Lung microvascular endothelial cell (primary cell): ENCODE measurements around the gene MAP3K14. TPM values are rescaled to one million over a fixed set of nuclear protein-coding genes. Genes with fewer than 3 reads are reported as not detected.
A peak's percentile ranks its signal among the peaks of the same experiment; 100 is the strongest.

Source experiments
- DNase-seq, 2 donors: peaks; one replicate each; pipeline versions ENCODE4 v3.0.0 to v3.0.0-alpha.2; 2010; ENCODE audit warnings: low read depth in 2 of 2
- total RNA-seq: library from RNA; depleted of rRNA; stranded (reverse); fragments of >200 nt; gene quantifications from 2 replicates; pipeline ENCODE4 v1.2.1, GENCODE V29; 2014

MAP3K14 gene
- total RNA-seq, 1 donor from 2014 or later = 1.8 TPM

GRCh38 chr17:45317111-45317928 is 500 bp upstream of the MAP3K14 start:
- peak; percentile 100 for DNase-seq

GRCh38 chr17:45315648-45316433 is 979 bp downstream of the MAP3K14 start:
- no peak for DNase-seq

- peak in 1 of 2 donors; percentile 77 for DNase-seq
Measured at GRCh38 chr17:45314741-45315647, 1.8 kb downstream of the MAP3K14 start.

- DNase-seq = no peak
Measured at GRCh38 chr17:45313996-45314740, 2.7 kb downstream of the MAP3K14 start.

GRCh38 chr17:45313421-45313771 is 3.4 kb downstream of the MAP3K14 start:
- DNase-seq = no peak

GRCh38 chr17:45312477-45313420 is 4.1 kb downstream of the MAP3K14 start:
- DNase-seq = peak; percentile 31 to 33

GRCh38 chr17:45311760-45312476 is 4.9 kb downstream of the MAP3K14 start:
- peak; percentile 67 to 70 for DNase-seq

- no peak for DNase-seq
Measured at GRCh38 chr17:45311401-45311759, 5.4 kb downstream of the MAP3K14 start.

- DNase-seq = no peak
Measured at GRCh38 chr17:45310380-45311324, 6.2 kb downstream of the MAP3K14 start.

- DNase-seq = no peak
Measured at GRCh38 chr17:45309400-45309799, 7.4 kb downstream of the MAP3K14 start.

- no peak for DNase-seq
Measured at GRCh38 chr17:45308840-45309239, 8.0 kb downstream of the MAP3K14 start.

- no peak for DNase-seq
Measured at GRCh38 chr17:45308016-45308365, 8.8 kb downstream of the MAP3K14 start.

GRCh38 chr17:45307290-45308015 is 9.4 kb downstream of the MAP3K14 start:
- peak; percentile 55 to 82 for DNase-seq

GRCh38 chr17:45306623-45307022 is 10.2 kb downstream of the MAP3K14 start:
- DNase-seq = no peak

- DNase-seq = no peak
Measured at GRCh38 chr17:45306094-45306493, 10.7 kb downstream of the MAP3K14 start.

GRCh38 chr17:45305530-45306087 is 11.2 kb downstream of the MAP3K14 start:
- no peak for DNase-seq

- DNase-seq = no peak
Measured at GRCh38 chr17:45302649-45303173, 14.1 kb downstream of the MAP3K14 start.
